Bronchial epithelial cell (primary cell): ENCODE results near the gene PLA2G2D. TPM values are rescaled to one million over a fixed set of nuclear protein-coding genes. Genes with fewer than 3 reads are reported as not detected.

Source experiments
- DNase-seq: peaks from one replicate; pipeline ENCODE4 v3.0.0-alpha.2; 2010; ENCODE audit warnings: low read depth
- FAIRE-seq: peaks from 2 replicates; lab custom pipeline; 2011; peaks lifted over from hg19 to GRCh38; lab: Jason Lieb, UNC
- H3K27me3 ChIP-seq: 2 replicates; pipeline ENCODE4 v1.5.1; 2011; ENCODE audit warnings: low read length; ENCODE audit not compliant: control insufficient read depth, insufficient read depth
- H3K36me3 ChIP-seq: 2 replicates; pipeline ENCODE4 v1.5.1; 2011; ENCODE audit warnings: low read length; ENCODE audit not compliant: control insufficient read depth, insufficient read depth
- H3K4me3 ChIP-seq: 2 replicates; pipeline ENCODE4 v1.5.1; 2011; ENCODE audit warnings: mild to moderate bottlenecking, low read depth, low read length, control low read depth
- total RNA-seq: library from RNA; depleted of rRNA; stranded (reverse); fragments of >200 nt; gene quantifications from 2 replicates; pipeline ENCODE4 v1.2.1, GENCODE V29; 2014
- TF ChIP-seq, protein P1 (sequence below): IDR thresholded peaks from 2 replicates; pipeline ENCODE4 v1.5.1; 2011; ENCODE audit warnings: mild to moderate bottlenecking, moderate library complexity, low read length, control low read depth, inconsistent platforms; ENCODE audit not compliant: insufficient read depth, severe bottlenecking

The PLA2G2D gene
- total RNA-seq, 1 donor from 2014 or later = not detected

DNA sequence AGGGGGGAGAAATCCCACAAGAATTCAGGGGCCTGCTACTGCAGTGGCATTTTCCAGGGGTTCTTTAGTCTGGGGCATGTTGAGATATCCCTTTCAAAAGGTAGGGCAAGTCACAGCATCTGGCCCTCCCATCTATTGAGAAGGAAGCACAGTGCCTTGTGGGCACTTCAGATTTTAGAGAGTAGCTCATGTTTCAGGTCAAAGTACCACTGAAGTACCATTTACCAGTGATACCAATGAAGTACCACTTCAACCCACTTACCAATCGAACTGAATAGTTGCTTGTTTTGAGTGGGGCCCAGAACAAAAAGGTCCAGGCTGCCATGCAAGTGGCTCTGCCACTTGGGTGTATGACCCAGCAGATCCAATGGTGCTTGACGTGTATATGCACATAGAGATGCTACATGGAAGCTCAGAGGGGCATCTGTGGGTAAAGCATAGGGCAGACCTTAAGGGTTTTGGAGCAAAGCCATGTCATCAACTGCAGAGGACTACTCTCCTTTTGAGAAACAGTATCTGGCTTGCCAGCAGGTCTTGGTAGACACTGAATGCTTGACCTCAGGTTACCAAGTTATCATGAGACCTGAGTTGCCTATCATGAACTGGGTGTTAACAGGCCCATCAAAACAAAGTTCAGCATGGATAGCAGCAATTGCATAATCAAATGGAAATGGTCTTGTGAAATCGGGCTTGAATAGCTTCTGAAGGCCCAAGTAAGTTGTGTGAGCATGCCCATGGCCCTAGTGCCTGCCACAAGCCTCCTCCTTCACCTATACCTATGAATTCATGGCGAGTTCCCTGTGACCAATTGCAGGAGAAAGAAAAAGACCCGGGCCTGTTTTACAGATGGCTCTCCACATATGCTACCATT lies 23.5 kb downstream of the PLA2G2D start:
- FAIRE-seq = peak; percentile 60
- no peaks in the 10 kb centered on the region for H3K27me3 ChIP-seq
- DNase-seq = peak; percentile 2
- no peaks in the 10 kb centered on the region for H3K36me3 ChIP-seq
- TF ChIP-seq, protein P1, sequence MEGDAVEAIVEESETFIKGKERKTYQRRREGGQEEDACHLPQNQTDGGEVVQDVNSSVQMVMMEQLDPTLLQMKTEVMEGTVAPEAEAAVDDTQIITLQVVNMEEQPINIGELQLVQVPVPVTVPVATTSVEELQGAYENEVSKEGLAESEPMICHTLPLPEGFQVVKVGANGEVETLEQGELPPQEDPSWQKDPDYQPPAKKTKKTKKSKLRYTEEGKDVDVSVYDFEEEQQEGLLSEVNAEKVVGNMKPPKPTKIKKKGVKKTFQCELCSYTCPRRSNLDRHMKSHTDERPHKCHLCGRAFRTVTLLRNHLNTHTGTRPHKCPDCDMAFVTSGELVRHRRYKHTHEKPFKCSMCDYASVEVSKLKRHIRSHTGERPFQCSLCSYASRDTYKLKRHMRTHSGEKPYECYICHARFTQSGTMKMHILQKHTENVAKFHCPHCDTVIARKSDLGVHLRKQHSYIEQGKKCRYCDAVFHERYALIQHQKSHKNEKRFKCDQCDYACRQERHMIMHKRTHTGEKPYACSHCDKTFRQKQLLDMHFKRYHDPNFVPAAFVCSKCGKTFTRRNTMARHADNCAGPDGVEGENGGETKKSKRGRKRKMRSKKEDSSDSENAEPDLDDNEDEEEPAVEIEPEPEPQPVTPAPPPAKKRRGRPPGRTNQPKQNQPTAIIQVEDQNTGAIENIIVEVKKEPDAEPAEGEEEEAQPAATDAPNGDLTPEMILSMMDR = no peak
- H3K4me3 ChIP-seq = no peak overlapping the region

DNA sequence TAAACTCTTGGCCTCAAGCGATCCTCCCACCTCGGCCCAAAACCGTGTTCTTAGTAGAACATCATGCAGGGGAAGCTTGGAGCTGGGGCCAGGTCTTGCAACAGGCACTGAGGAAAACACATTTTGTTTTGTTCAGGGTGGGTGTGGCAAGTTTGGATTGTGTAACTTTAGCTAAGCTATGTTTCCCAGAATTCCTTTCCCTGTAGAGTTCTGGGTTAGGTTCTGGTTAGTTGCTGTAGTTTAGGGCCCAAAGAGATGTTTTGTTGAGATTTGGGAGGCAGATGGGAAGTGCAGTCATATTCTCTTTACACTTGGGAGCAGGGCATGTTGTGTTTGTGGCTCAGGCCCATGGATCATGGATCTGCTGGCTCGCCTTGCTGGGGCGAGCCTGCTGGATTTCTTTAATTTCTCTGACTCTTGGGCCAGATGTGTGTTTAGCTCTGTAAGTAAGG lies 25.4 kb downstream of the PLA2G2D start:
- DNase-seq (peak; percentile 4), FAIRE-seq (no peak)
- H3K36me3 ChIP-seq = no peaks in the 10 kb centered on the region
- no peaks in the 10 kb centered on the region for H3K27me3 ChIP-seq
- H3K4me3 ChIP-seq = no peak overlapping the region
- TF ChIP-seq, protein P1 = no peak

DNA sequence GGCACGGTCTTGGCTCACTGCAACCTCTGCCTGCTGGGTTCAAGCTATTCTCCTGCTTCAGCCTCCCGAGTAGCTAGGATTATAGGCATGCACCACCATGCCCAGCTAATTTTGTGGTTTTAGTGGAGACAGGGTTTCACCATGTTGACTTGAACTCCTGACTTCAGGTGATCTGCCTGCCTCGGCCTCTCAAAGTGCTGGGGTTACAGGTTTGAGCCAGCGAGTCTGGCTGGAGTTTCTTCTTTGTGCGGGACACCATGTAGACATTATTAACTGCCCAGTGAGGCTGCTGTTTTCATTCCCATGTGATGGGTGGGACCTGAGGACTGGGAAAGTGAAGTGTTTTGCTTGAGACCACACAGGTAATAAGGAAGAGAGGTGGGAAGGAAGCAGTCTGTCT lies 26.0 kb downstream of the PLA2G2D start:
- TF ChIP-seq, protein P1 = no peak
- Histone ChIP-seq H3K4me3 (no peak overlapping the region), H3K27me3 (no peaks in the 10 kb centered on the region), H3K36me3 (no peaks in the 10 kb centered on the region)
- DNase-seq = no peak
- FAIRE-seq = no peak

DNA sequence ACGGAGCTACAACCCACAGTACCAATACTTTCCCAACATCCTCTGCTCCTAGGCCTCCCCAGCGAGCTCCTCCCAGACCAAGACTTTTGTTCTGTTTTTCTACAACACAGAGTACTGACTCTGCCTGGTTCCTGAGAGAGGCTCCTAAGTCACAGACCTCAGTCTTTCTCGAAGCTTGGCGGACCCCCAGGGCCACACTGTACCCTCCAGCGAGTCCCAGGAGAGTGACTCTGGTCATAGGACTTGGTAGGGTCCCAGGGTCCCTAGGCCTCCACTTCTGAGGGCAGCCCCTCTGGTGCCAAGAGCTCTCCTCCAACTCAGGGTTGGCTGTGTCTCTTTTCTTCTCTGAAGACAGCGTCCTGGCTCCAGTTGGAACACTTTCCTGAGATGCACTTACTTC lies 28.7 kb downstream of the PLA2G2D start:
- H3K4me3 ChIP-seq = no peak overlapping the region
- TF ChIP-seq, protein P1 = no peak
- no peak for DNase-seq
- no peaks in the 10 kb centered on the region for H3K27me3 ChIP-seq
- no peaks in the 10 kb centered on the region for H3K36me3 ChIP-seq
- no peak for FAIRE-seq

DNA sequence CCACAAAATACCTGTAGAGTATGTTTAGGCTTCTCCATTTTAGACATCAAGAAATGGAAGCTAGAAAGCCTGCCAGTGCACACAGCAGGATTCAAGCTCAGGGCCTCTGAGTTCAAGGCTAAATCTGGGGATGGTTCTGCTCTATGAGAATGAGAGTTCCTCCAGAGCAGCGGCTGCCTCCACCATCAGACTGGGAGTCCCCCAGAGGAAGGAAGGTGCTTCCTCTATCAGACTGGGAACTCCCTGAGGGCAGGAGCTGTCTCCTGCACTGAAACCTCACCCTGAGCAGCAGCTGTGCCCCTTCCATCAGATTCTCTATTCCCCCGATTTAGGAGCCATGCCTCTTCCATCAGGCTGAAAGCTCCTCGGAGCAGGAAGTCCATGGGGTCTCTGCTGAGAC lies 29.2 kb downstream of the PLA2G2D start:
- Histone ChIP-seq H3K27me3 (no peaks in the 10 kb centered on the region), H3K4me3 (no peak overlapping the region), H3K36me3 (no peaks in the 10 kb centered on the region)
- DNase-seq (no peak), FAIRE-seq (no peak)
- TF ChIP-seq, protein P1 = no peak
